Activated CD4-positive, alpha-beta T cell treated with anti-CD3 and anti-CD28 coated beads, Interleukin-10, Interleukin-2, amounts not matched to agents 100 ng/mL and 50 ng/mL, durations not matched to agents 16 hours and 8 hours (primary cell): ENCODE results near the gene GPR84.

Experiments used
- DNase-seq: peaks from one replicate; pipeline ENCODE4 v3.0.0-alpha.2; 2020

GPR84 gene

DNA sequence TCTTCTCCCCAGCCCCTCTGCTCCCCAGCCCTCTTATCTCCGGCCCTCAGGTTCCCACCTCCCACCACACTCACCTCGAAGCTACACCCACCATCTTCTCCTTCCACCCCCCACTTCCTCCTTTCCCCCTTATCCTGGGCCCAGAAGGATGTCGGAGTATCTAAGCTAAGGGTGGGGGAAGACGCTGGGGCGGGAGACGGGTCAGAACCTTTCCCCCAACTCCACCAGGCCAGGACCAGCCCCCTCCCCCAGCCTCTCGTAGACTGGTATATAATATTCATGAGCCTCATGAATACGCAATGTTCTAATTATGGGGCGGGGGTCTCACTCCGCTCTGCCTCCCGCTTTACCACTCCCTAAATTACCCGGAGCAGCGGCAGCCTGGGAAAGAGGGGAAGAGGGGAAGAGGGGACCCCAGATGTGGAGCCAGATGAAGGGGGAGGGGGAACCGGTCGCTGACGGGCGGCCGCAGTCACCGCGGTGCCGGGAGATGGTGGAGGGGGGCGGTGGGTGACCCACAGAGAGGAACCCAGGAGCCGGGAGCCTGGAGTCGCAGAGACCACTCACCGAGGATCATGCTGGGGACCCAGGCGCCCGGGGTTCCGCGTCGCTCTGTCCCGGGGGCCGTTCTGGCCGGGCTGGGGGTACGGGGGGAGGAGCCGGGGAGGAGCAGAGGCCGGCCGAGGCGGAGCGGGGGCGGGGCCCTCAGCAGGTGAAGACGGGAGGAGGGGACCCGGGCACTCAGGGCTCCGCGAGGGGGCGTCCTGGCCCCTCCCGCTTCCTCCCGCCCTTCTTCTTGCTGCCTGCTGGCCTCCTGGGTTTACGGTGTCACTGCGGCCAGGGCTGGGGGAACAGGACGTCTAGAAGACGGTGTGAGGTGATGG lies 26.6 kb upstream of the GPR84 start:
- DNase-seq: peak; percentile 58

DNA sequence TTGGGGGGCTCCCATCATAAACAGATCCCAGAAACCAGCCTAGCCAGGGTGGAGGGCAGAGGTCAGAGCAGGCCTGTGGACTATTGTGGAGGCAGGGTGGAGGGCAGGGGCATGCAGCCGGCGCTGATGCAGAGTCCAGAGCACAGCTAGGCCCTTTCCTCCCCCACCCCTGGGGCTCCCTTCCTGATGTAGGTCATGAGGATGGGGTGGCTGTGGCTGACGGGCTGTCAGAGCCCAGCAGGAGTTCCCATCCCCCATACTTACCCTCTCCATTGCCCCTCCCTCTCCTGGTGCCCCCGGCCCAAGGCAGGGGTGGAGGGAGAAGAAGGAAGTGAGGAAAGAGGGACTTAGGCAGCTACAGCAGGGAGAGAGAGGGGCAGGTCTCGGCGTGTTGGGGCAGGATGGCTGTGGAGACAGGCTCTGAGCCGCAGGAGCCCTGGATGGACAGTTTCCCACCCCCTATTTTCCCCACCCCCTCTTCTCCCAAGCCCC lies 25.9 kb upstream of the GPR84 start:
- no peak for DNase-seq

DNA sequence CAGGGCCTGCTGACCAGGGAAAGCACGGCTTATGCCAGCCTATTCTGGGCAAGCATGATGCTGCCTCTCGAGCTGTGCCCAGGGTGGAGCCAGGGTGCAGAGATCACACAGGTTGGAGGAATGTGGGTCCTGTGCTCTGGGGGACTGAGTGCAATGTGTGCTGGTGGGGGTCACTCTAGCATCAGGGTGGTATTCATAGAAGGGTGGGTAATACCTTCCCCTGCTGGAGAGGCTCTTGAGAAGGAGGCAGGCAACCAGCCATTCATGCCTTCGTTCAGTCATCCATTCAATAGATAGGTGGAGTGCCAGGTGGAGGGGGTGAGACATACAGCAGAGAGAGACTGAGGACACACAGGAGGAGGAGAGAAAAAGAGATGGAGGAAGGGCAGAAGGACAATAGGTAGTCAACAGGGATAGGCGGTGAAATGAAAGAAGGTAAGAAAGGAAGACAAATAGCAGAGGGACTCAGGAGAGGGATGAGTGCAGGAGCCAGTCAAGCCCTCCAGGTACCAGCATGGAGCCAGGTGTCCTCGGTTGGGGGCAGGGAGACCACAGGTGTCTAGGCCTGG lies 25.4 kb upstream of the GPR84 start:
- no peak for DNase-seq

DNA sequence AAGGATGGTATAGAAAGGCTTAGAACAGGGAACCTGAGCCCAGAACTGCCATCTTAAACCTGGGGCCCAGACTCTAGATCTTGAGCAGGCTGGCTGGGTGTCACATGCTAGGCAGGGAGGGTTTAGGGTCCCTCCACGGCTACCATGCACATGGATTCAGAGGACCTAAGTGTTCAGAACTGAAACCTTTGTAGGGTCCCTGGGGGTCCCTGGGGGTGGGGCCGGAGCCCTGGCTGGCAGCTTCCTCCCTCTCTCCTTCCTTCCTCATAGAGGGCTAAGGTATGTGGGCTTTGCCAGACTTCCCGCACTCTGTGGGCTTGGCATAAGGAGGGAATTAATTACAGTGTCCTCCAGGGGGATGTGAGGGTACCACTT lies 24.8 kb upstream of the GPR84 start:
- DNase-seq: no peak

DNA sequence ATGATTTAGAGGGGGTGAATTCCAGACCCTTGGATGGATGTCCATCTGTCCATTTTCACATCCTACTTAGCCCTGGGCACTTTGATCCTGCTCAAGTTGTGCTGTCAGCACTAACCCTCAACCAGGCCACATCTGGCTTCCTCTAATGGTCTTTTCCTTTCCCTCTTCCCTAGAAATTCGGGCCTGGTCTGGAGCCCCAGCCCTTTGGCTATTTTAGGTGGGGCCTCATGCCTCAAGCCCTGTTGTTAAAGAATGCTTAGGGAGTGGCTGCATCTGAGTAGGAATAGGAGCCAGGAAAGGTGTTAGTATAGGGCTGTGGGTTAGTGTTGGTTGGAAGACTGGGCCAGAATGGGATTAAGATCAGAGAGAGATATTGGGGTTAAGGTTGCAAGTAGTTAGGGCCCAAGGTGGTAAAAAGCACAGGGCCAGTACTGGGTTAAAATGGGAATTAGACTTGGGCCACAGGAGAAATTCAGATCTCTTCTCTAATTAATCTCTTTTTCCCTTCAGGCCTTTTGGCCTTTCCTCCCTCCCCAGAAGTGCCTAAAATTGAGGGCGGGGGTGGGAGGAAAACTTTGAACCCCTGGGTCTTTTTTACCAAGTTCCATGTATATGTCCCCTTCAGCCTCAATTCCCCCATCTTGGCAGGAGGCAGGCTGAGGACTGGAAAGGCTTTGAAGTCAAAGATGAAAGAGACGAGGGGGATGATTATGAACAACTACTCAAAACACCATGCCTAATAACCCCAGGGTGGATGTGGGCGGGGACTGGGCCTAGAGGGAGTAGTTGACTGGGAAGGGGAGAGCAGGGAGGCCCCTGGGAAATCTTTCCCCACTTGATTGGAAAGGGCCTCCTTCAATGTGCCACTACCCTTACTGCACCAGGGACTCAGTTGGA lies 24.2 kb upstream of the GPR84 start:
- DNase-seq: no peak

DNA sequence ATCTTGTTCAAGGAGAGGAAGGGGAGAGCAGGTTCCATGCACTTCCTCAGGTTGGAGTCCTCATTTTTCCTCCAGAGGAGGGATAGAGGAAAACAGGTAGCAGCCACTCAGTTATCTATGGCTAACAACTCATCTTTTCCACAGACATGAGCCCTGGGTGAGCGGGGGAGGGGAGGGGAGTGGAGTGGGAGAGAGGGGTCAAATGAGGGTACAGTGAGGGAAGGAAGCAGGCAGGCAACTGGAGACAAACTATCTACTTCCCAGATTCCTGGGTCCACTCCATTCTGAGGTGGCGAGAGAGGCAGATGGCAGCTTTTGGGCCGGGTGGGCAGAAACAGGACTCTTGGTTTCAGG lies 22.8 kb upstream of the GPR84 start:
- no peak for DNase-seq

DNA sequence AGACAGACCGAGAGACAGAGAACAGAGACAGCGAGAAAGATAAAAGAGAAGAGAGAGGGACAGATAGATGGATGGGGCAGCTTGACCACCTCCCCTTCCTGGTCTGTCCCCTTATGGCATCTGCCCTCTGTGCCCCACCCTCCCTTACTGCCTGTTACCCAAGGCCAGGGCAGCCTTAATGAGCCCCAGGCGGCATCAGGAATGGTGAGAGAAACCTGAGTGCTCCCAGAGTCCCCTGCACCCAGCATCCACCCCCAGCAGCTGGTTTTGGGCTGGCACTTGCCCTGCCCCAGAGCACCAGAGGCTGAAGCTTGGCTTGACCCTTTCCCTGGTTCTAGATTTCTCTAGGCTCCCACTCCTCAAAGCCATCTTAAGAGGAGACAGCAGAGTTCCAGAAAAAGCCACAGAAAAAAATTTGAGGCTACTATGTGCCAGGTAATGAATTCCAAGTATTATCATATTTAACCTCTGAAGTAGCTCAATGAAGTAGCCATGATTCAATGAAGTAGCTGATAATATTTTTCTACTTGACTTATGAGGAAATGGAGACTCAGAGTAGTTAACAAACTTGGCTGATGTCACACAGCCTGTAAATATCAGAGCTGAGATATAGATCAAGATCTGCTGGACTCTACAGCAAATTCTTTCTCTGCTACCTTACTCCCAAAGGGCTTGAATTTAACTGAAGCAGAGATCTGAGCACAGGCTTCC lies 22.3 kb upstream of the GPR84 start:
- DNase-seq: no peak

DNA sequence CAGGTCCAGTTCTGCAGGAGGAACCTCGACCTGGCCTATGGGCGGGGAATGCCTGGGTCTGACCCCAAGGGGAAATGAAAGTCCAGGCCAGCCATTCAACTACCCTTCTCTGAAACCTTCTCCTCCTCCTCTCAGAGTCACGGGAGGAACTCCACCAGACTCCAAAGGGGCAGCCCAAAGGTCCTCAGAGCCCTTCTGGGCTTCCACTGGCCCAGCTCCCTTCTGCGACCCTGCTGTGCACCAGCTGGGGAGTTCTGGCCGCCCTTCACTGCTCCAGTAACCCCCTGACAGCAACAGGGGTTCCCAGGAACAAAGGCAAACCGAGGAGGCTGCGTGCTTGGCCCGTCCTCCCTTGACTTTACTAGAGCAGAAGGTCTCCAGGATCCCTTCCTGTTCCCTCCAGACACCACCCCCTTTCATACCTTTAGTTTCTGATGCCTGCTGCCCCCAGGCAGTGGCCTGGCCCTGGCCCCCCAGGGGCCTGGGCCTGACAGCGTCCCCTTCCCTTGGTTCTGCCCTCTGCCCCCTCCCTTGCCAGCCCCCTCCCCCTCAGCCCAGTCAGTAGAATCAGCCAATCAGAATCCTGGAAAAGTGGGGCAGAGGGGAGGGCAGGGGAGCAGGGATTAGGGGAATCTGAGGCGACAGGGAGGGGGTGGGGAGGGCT lies 21.1 kb upstream of the GPR84 start:
- DNase-seq: no peak

DNA sequence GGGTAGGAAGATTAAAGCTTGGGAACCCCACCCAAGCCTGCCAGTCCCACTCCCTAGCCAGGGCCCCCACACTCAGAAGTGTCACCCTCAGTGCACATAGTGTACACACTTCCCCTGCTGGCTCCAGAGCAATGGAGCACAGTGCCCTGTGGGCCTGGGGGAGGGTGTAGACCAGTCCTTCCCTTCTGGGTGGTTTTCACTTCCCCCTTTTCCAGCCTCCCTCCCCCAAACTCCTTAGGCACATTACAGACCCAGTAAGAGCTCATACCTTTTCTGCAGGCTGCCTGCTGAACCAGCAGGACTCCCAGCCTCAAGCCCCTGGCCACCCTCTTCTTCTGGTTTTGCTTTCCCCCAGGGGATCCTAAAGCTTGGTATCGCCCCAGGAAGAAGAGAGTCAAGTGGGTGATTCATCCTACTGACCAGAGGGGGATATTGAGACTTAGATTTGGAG lies 20.3 kb upstream of the GPR84 start, which contains the start of gene ZNF385A:
ZNF385A (minus strand) TSS at position 143 of the 451 bp plus-strand sequence. CDS start 219 bp downstream, outside the sequence.
- DNase-seq: no peak

DNA sequence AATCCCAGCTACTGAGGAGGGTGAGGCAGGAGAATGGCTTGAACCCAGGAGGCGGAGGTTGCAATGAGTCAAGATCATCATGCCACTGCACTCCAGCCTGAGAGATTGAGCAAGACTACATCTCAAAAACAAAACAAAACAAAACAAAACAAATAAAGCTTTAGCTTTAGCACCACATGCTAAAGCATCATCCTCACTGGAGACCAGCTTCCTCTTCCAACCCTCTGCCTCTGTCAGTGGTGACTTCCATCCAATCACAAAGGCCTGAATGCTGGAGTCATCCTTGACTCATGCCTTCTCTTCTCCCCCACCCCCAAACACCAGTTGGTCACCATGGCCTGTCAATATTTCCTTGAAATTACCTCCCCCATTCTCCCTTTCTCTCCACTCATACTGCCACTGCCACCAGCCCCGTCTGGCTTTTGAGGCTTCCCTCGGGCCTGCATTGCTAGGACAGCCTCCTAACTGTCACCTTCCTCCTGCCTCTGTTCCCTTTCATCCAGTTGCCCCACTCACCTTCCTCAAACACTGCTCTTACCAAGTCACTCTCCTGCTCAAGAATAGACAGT lies 18.8 kb upstream of the GPR84 start:
- DNase-seq: peak; percentile 36

DNA sequence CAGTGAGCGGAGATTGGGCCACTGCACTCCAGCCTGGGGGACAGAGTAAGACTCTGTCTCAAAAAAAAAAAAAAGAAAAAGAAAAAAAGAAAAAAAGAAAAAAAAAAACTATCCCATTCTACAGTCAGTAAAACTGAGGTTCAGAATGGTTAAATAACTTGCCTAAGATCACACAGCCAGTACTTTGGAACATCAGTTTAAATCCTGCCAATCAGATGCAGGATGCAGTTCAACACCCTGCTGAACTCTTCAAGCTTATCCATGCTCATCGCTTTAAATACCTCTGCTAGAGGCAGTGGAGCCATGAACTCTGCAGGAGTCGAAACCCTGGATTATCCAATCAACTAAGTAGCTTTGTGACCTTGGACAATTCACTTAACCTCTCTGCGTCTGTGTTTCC lies 16.9 kb upstream of the GPR84 start:
- no peak for DNase-seq

DNA sequence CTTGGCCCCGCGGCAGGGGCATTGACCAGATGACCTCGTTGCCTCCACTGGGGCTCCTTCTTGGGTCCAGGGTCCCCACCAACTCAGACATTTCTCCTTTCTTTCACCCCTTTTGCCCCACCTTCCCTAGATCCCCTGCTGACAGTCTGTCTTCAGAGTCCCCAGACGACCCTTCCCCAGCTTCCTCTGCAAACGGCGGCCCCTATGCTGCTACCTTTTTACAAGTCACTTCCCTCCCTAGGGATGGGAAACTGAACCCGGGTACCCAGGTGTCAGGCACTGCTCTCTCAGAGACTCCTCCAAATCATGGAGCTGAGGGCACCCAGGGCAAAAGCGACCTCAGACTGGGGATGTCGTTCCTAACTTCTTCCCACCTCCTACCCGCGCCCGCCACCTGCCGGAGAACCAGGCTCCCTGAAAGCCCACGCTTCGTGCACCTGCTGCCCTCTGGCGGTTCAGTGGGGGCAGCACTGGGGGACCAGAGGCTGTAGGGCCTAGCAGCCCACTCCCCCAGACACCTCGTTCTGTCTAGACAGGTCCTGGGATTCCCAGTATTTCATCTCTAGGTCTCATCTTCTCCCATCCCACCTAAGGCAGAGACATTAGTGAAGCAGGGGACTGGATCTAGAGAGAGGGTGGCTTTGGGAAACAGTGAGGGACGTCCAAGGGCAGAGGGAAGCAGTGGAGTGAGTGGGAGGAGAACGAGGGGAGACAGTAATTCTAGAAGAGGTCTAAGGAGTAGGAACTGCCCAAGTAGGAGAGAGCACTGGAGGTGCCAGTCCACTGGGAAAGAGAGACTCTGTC lies 15.3 kb upstream of the GPR84 start:
- peak; percentile 92 for DNase-seq

DNA sequence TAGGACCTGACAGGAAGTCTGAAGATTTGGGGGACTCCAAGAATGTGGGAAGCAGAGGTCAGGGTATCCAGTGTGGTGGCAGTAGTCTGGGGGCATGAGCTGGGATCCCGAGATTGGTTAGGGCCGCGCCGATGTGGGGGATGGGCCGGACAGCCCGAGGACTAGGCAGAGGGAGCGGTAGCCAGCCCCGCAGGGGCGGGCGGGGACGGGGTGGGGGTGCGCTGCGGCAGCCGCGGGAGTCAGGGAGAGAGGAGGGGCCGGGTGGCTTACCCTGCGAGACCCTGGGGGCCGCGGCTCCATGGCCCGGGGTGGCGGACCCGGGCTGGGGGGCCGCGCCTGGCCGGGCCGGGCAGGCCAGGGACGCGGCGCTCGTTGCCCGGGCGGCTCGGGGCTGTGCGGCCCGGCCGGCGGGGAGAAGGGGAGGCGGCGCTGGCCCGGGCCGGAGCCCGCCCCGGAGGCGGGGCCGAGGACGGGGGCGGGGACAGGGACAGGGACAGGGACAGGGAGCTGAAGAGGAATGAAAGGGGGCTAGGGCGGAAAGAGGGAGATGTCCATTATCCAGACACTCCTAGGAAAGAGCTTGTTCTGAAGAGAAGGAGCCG lies 14.6 kb upstream of the GPR84 start:
- DNase-seq: no peak

DNA sequence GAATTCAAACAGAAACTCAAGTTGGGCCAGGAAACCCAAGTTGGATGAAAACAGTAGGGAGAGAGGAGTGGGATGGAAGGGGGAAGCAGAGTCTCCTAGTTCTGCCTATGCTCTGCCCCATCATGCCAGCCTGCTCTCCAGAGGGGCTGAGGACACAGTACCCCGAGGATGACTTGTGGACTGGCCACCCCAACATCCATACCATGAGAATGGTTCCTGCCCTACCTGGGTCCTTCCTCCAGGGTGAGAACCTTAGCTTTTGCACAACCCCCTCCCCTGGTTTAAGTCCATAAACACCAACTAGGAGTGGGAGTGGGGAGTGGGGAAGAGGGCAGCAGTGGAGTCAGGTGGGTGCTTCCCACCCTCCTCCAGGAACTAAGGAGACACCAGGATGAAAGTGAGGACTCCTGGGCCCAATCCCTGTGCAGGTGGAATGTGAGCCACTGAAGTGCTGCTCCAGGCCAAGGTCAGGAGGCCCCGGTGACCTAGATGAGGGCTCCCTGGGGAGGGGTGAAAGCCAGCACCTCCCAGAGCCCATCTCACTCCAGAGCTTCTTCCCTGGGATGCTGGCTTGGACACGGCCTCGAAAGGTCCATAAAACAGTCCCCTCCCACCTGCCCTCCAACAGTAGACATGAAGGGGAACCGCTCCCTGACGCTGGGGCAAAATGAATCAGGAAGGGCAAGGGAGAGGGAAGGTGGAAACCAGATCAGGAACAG lies 13.7 kb upstream of the GPR84 start:
- no peak for DNase-seq

DNA sequence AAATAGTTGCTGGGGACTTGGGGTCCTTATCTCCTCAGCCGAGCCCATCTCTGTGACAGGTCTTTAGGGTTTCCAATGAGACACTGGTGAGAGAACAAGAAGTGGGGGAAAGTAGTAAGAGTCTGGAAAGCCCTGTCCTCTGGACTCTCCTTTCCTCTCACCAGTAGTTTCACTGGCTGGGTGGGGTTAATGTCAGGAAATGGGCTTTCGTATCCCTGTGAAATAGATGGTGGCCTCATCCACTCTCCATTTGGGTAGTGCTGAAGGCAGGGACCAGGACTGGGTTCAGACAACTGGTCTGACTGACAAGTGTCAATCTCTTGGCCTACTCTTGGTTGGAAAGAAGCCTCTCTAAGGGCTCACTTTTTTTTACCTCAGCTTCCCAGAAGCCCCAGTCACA lies 12.7 kb upstream of the GPR84 start:
- DNase-seq: no peak

DNA sequence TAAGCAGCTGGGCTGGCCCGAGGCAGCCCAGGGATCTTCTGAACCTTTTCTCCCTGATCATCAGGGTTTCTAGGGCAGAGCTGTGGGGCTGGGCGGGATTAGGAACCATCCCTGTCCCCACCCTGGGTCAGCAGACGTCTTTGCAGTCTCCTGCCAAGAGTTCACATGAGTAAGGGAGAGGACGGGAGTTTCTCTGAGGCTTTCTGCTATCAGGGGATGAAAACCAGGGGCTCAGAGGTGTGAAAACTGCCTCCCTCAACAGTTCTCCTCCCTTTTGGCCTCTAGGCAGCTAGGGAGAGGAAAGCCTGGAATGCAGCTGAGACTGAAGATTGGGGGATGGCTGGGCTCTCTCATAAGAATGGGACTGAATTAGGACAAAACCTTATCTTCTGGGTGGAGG lies 12.3 kb upstream of the GPR84 start:
- DNase-seq: no peak

DNA sequence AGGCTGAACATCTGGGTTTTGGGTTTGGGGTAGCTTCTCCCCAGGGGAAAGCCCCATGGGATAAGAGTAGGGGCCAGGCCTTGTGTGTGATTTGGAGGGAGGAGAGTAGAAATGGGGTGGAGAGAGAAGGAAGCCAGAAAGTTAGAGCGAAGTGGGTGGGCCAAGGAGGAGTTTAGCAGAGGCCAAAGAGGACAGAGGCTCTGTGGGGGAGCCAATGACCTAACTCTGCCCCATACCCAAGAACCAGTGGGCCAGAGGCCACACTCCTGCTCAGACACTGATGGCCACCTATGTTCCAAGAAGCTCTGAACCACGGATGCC lies 10.9 kb upstream of the GPR84 start:
- no peak for DNase-seq

DNA sequence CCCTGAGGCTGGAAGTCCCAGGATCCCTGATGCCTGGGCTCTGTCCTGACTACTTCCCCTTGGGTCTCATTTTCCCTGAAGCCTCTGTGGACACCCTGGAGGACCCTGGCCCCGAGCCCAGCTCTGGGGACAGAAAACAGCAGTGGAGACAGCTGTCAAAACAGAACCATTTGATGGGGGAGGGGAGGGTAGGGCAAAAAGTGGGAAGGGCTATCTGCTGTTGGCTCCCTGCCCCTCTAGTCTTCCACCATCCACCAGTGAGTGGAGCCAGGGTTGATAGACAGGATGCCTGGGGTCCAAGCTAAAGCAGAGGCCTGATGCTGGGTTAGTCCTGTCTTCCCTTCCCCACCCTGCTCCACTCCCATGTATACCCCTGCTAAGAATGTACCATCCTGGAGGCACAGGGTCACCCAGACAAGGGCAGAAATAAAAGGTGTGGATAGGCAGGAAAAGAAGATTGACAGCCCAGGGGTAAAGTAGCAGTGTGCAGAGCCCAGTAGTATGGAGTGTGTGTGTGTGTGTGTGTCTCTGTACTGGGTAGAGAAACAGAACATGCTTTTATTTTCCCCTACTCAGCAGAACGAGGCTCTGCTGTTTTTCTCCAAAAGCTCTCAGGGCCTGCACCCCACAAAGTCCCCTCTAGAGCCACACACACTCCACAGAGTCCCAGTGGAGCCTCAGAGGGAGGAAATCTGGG lies 10.4 kb upstream of the GPR84 start:
- no peak for DNase-seq
